ENCODE data around the gene NDRG3. TPM values are rescaled to one million over a fixed set of nuclear protein-coding genes. Genes with fewer than 3 reads are reported as not detected.
"Not testable (repeated sequence)": the region's sequence is repeated elsewhere in the genome, so short reads cannot be mapped to it uniquely, and the experiment has no call there.

NDRG3 gene
- total RNA-seq, 1 donor from 2014 or later = 34.5 TPM

DNA sequence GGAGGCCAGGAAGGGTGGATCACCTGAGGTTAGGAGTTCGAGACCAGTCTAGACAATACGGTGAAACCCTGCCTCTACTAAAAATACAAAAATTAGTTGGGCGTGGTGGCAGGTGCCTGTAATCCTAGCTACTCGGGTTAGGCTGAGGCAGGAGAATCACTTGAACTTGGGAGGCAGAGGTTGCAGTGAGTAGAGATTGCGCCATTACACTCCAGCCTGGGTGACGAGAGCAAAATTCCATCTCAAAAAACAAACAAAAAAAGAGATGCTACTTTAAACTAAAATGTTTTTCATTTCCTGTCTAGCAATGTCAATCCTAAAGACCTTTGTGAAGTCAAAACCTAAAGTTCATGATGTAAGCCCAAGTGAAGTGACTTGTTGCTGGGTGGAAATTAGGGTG, 14.8 kb upstream of the NDRG3 start:
- no peak for DNase-seq (ENCODE audit: low read depth)

DNA sequence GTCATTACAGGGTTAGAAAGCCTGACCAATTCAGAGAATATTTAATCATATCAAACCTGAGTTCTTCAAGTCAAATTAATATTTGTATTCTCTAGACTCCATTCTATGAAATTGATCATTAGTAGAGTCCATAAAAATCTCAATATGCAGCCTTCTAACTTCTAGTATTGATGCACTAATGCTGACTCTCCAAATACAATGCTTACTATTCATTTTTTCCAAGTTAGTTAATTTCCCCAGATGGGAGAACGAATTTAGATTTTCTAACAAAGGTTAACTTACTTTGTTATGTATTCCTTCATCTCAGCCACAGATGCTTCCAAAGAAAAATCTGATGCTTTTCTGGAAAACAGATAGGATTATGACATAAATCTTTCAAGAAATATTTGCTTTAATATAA, 12.4 kb upstream of the NDRG3 start:
- no peak for DNase-seq (ENCODE audit: low read depth)

GRCh38 chr20:36756496-36756895, 10.6 kb upstream of the NDRG3 start:
- no peak for DNase-seq (ENCODE audit: low read depth)

DNA sequence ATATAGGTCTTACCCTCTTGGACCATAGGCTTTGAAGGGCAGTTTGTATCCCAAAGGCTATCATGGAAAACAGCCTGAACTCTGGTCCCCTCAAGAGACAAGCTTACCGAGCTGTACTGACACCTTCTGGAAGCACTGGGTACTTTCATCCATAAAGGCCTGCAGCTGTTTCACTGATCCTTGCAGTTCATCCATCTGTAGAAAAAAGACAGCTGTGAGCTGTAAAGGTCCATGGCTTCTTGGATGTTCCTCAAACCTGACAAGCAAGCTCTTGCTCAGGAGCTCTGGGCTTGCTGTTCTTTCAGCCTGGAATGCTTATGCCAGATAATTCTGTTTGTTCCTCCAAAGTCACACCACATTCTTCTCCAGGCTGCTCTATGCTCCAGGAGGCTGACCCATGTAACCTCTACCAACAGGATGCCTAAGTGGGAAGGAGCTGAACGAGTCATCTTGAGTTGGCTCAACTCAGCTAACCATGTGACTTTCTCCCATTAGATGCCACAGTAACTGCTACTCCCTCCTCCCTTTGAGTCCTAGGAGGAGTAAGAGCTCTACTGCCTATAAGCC, 8.8 kb upstream of the NDRG3 start:
- peak; percentile 81 for DNase-seq (ENCODE audit: low read depth)

DNA sequence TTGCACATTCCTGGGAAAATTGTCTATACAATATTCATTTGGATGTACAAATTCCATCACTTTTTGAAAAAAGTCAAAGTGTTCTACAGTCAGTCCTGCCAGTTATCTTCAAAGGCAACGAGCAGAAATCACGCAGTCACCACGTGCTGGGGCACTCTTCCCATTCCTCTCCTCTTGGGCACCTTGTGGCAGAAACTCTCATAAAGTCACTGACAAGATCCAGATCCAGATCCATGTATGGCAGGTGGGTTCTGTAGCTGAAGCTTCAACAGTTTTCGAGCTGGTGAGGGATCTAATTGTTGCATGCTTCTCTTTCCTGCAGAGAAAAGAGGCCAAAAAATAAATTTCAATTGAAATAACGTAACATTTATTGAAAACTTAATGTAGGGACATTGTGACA, 6.7 kb upstream of the NDRG3 start:
- no peak for DNase-seq (ENCODE audit: low read depth)

GRCh38 chr20:36745234-36745926, 510 bp downstream of the NDRG3 start:
- DNase-seq (ENCODE audit: low read depth) = no peak

GRCh38 chr20:36744764-36745191, 1.1 kb downstream of the NDRG3 start:
- peak; percentile 9 for DNase-seq (ENCODE audit: low read depth)

DNA sequence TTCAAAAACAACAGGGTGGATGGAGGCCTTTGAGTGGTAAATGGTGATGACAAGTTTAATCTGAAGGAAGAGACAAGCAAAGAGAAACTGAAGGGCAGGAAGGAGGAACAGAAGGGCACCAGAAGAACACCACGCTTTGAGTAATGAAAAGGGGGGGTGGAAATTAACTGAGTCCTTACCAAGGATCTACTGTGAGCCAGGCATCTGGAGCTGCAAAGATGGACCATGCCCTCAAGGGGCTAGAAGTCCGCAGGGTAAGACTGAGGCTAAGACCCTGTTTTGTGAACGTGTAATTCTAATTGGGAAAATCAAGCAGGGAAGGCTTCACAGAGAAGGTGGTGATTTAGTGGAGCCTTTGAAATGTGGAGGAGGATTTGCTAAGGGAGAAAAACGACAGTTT, 1.6 kb downstream of the NDRG3 start:
- no peak for DNase-seq (ENCODE audit: low read depth)

DNA sequence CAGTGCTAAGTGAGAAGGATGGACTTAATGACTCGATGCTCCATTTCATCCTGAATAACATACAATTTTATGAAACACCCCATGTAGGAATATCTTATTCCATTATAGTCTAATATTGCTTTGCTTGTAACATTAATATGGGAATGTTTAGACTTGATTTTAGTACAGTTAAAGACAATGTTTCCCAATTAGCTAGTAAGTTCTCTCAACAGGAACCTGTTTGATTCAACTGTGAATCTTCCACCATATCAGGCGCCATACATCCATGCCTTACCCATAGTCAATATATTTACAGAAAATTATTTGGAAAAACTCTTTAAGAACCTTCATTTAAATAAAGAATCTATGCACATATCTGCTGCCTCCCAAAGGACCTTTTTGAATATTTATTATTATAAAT, 3.3 kb downstream of the NDRG3 start:
- DNase-seq (ENCODE audit: low read depth) = no peak

GRCh38 chr20:36741072-36741471, 4.8 kb downstream of the NDRG3 start:
- DNase-seq (ENCODE audit: low read depth) = no peak

- no peak for DNase-seq (ENCODE audit: low read depth)
These were observed 8.7 kb downstream of the NDRG3 start for GRCh38 chr20:36737183-36737499.

DNA sequence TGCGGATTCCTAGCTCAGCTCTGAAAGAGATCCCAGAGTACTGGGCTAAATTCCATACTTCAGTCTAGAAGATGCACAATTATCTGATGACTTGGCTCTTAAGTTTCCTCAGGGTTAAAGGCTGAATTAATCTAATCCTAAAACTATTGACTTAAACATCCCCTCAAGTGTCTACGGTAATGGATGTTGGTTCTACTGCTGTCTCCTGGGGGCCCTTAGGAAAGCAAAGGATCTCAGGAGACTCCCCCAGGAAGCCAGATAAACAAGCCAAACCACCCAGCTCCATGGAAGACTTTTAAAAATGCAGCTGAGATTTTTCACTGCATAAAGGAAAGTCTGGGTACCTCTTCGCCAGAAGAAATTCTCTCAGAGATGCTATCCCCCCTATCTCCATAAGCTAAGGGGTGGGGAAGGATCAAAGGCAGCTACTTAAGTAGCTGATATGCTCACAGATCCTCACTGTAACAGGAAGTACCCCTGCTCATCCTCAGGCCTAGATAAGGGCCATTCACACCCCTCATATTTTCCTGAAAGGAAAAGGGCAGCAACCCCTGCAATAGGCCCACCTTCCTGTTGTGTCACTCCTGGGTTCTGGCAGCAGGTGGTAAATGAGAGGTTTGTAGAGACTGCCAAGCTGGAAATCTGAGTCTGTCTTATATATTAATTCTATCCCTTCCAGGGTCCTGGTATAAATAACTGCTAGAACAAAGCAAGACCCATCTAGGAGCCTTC, 9.3 kb downstream of the NDRG3 start:
- no peak for DNase-seq (ENCODE audit: low read depth)

DNA sequence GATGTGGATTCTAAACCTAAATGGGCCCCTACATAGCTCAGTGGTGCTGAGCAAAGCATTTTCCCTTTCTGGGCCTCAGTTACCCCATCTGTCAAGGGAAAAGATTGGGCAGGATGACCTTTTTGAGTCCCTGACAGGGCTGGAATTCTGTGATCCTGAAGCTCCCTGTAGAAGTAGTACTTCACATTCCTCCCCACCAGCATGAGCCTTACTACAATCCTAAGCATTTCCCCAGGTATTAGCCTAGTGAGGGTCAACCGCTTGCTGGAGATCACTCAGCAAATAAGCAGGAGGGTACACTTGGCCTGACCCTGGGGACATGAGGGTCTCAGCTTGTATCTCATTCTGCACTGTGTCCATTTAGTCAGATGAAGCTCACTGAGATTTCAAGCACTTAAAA, 13.4 kb downstream of the NDRG3 start:
- DNase-seq (ENCODE audit: low read depth) = no peak

DNA sequence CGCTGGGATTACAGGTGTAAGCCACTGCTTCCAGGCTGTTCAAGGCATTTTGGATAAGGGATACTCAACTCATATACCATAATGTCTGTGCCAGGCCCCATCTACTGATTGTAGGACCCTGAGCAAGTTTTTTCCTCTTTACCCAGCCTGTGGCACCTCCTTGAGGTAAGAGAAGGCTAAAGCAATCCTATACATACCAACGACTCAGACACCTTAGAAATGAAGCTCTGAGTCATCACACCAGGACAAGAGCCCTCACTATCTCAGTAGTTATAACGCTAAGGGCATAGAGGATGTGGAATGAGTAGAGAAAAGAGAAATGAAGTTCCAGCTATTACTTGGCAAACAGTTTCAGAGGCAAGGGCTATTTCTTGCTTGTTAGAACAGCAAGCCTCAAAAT, 16.9 kb downstream of the NDRG3 start:
- DNase-seq (ENCODE audit: low read depth) = peak; percentile 31

- DNase-seq (ENCODE audit: low read depth) = no peak
These were observed 19.7 kb downstream of the NDRG3 start for GRCh38 chr20:36726168-36726567.

DNA sequence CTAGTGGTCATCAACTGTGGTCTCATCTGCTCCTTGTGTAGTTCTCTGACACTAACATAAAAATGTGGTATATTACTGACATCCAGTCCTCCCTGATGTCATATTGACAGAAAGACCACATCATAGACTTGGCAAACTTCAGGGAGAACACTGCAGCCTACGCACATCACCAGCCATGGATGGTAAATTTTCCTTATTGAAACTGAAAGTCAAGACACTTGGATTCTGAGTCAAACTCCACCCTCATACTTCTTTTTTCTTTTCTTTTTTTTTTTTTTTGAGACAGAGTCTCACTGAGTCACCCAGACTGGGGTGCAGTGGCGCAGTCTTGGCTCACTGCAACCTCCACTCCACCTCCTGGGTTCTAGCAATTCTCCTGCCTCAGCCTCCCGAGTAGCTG, 25.4 kb downstream of the NDRG3 start:
- DNase-seq (ENCODE audit: low read depth) = peak; percentile 11

DNA sequence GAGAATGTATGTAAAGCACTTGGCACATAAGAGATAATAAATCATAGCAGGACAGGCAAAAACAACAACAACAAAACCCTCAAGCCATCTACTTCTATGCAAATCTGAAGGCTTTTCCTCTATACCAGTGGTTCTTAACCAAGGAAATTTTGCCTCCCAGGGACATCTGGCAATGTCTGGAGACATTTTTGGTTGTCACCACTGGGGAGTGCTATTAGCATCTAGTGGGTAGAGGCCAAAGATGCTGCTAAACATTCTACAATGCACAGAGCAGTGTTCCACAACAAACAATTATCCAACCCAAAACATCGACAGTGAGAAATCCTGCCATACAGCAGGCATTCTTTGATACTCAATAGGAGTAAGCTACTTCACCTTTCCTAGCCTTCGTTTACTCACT, 28.2 kb downstream of the NDRG3 start:
- DNase-seq (ENCODE audit: low read depth) = peak; percentile 14

- DNase-seq (ENCODE audit: low read depth) = no peak
These were observed 28.9 kb downstream of the NDRG3 start for GRCh38 chr20:36717021-36717420.

DNA sequence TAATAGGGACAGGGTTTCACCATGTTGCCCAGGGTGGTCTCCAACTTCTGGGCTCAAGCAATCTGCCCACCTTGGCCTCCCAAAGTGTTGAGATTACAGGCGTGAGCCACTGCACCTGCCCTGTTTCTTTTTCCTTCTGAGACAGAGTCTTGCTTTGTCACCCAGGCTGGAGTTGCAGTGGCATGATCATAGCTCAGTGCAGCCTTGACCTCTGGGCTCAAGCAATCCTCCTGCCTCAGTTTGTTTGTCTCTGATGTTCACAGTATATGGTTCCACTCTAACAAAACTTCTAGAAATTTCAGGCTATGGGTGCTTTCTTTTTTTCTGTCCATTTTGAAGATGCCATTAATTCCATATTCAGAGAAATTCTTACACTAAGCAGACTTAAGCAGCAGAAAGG, 33.1 kb downstream of the NDRG3 start:
- no peak for DNase-seq (ENCODE audit: low read depth)

GRCh38 chr20:36709126-36709525, 36.8 kb downstream of the NDRG3 start:
- DNase-seq (ENCODE audit: low read depth) = no peak

GRCh38 chr20:36703530-36703929, 42.4 kb downstream of the NDRG3 start:
- DNase-seq (ENCODE audit: low read depth) = no peak

DNA sequence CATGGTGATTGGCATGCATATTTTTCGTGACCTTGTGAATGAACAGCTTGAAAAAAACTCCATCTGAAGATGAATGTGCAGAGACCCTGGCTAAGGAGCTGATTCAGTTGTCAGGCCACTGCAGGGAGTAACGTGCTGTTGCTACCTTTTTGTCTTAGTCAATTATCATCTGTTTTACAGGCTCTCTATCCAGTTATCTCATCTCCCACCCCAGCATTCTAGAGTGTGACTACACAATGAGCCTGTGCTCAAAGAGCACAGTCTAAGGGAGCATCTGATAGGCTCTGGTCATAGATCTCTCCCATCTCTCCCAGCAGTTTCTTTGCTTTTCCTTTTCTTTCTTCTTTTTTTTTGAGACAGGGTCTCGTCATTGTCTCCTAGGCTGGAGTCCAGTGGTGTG, 45.5 kb downstream of the NDRG3 start:
- DNase-seq (ENCODE audit: low read depth) = no peak

DNA sequence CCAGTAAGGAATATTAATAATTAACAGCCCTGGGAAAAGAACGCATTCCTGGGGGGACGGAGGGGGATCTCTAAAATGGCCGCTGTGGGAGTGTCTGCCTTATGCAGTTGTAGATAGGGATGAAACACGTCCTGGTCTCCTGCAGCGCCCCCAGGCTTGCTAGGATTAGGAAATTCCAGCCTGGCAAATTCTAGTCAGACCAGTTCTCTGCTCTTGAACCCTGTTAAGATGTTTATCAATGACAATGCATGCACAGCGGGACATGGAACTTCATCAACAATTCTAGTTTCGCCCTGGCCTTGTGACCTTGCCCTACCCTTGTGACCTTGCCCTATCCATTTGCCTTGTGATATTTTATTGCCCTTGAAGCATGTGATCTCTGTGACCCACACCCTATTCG, 50.4 kb downstream of the NDRG3 start:
- DNase-seq (ENCODE audit: low read depth) = not testable (repeated sequence)

Measured in renal cortical epithelial cell (primary cell).